HG03342 (cell line): ENCODE results near the gene CTIF.

ENCODE experiments used
- ATAC-seq: cut with Tn5 transposase; IDR thresholded peaks from one replicate; pipeline ENCODE4 v1.9.1; 2021; ENCODE audit warnings: mild to moderate bottlenecking, moderate library complexity; ENCODE audit not compliant: unreplicated experiment

CTIF gene

GRCh38 chr18:48766026-48766425, 227.2 kb downstream of the CTIF start:
- no peak for ATAC-seq

DNA sequence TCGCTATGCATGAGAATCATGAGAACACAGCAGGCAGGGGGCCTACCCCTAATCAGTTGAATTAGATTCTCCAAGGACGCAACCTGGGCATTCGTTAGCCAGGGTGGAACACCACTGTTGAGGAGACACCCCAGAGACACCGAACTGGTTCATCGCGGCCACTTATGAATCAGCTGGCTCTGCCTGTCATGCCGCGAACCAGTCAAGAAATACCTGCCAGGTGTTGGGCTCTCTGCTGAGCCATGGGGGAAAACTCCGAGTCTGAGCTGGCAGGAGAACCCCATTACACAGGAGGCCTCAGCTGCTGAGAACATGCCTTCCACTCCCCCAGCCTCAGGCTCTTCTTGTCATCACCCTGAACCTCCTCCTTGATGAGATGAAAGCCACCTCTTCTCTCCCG, 227.7 kb downstream of the CTIF start:
- no peak for ATAC-seq

DNA sequence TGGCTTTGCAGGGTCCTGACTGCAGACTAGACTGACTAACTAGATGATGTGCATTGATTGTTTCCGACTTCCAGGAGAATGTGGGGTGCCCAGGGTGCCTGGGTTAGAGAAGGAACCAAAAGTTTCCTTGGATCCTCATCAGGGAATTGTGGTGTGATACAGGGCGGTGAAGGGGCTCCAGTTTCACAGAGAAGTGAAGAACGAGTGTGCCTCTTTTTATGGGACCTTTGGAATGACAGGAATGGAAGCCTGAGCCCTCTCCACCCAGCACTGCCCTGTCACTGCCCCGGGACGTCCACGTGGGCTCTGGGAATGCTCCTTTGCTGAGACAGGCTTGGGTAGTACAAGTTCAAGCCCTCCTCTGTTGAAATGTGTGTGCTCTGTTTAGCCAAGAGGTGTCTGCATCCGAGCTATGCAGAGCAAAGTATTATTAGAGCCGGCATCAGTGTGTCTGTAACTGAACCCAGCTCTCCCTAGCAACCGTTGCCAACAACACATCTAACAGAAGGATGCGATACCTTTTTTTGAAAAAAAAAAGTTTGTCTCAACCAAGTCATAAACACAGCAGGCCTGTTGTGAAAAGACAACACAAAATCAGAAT, 228.4 kb downstream of the CTIF start:
- no peak for ATAC-seq

GRCh38 chr18:48769006-48769636, 230.3 kb downstream of the CTIF start:
- ATAC-seq = no peak

- ATAC-seq = no peak
These were observed 231.4 kb downstream of the CTIF start for GRCh38 chr18:48770243-48770642.

DNA sequence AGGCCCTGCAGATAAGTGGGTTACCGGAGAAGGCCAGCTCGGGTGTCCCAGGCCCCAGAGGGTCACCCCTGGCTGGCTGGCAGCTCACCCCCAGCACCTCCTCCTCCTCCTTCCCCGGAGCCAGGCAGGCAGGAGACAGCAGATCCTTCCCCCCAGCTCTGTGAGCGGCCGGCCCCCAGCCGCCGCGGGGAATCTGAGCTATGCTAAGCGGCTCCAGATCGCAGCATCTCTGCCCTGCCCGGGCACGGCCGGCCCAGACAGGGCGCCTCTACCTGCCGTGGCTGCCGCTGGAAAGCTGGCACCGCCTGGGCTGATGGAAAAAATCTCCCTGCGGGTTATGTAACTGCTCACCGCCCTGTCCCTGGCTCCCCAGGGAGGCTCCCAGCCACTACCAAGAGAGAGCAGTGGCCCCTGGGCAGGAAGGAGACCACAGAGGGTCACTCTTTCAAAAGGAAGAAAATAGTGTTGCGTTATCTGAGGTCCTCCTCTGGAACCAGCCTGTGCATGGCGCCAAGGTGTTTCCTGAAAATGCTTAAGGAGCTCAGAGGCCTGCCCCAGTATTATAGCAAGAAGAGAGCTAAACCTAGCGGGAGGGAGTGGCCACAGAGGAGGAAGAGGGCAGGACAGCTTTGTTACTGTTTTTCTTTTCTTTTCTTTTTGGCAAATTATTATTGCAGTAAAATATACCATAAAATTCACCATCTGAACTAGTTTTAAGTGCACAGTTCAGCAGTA, 233.0 kb downstream of the CTIF start:
- ATAC-seq = no peak

GRCh38 chr18:48772457-48772856, 233.6 kb downstream of the CTIF start:
- ATAC-seq = no peak

- ATAC-seq = no peak
These were observed 235.0 kb downstream of the CTIF start for GRCh38 chr18:48773821-48774220.

GRCh38 chr18:48774941-48775340, 236.1 kb downstream of the CTIF start:
- ATAC-seq = no peak

DNA sequence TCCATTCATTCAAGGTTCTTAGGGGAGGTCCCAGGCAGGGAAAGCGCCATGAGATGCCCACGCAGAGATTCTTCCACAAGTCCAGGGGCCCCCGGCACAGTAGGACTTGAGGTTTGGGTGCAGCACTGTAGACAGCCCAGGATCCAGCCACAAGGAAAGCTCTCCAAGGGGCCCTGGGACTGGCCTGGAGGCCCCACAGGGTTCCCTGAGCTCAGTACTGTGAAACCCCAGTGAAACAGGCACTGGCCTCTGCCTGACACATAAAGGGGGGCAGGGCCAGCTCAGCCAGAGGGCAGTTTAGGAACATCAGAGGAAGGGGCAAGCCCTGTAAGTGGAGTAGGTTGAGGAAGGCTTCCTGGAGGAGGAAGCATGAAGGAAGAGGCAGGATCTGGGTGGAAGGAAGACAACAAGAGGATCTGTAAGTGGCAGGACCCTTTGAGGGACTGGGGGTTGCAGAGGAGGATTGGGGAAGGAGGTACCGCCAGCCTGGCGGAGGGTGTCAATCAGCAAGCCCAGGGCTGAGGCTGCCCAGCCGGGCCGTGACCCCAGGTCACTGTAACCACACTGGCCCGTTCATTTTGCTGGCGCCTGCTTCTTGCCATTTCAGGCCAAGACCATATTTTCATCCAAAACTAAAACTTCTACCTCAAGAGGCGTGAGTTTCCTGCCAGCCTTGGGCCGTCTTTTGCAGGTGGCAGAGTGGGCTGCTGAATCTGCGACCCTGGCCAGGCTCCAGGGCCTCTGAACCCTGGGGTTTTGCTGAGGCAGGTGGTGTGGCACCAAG, 236.7 kb downstream of the CTIF start:
- no peak for ATAC-seq

DNA sequence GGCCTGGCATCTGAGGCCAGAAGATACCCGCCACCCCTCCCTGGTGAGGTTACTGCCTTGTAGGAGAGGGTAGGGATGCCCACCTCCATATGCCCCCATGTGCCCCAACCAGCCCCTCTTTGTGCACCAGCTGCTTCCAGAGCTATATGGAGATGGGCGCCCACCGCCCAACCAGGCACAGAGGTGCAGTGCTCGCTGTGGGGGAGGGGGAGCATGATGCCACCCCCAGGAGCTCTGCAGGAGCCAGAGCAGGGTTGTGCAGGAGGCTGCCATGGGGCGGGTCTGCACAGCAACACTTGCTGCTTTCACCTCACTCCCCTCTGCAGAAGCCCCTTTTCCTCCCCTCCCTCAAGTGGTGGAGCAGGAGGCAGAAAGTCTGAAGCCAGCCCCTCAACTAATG, 237.3 kb downstream of the CTIF start:
- ATAC-seq = no peak

GRCh38 chr18:48776641-48777025, 237.8 kb downstream of the CTIF start:
- no peak for ATAC-seq

GRCh38 chr18:48777026-48777743, 238.4 kb downstream of the CTIF start:
- ATAC-seq = no peak

DNA sequence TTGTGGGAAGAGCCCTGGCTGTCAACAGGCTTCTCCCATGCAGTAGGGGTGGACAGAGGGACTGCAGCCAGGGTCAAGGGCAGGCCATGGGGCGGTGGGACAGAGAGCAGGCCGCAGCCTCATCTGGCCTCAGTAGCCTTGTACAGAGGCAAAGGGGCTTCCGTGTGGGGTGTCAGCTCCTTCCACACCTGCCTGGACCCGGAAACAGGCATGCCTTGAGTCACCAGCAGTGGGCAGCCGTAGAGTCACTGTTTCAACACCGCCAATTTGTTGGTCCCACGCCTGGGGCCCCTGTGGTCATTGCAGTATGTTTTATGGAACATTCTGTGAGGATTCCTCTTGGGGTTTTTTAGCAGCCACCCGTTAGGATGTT, 238.9 kb downstream of the CTIF start:
- no peak for ATAC-seq

- no peak for ATAC-seq
These were observed 239.6 kb downstream of the CTIF start for GRCh38 chr18:48778344-48779011.

GRCh38 chr18:48779462-48779861, 240.6 kb downstream of the CTIF start:
- ATAC-seq = no peak

GRCh38 chr18:48780201-48780912, 241.5 kb downstream of the CTIF start:
- no peak for ATAC-seq

DNA sequence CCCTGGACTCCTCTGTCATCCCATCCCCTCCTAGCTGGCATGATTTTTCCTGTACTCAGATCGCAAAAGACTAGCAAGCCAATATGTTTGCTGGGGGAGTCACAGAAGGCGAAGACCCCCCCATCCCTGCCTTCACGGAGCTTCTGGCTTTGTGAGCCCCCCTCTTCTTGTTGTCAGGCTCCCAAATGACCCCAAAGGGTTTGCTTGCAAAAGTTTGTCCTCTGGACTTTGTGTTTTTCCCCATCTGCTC, 242.0 kb downstream of the CTIF start:
- no peak for ATAC-seq

GRCh38 chr18:48781163-48781987, 242.5 kb downstream of the CTIF start:
- ATAC-seq = no peak
